ENCODE measurements around the gene PMPCA.

The PMPCA gene

DNA sequence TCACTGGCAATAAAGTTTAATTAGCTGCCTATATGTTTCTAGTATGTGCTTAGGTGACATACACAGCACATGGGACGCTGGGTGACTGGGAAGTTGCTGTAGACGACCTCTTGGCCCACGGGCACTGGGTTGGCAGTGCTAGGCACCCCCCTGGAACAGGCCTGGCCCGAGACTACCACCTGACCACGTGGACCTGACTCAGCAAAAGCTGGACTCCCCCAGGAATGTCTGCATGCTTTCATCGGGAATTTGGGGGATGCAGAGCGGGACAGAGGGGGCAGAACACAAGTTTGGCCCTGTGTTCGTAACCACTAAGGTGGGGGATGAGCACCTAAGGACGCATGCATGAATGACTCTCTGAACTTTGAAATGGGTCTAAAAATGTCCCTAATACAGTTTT is 45.8 kb downstream of the PMPCA start:
- no peak for DNase-seq (ENCODE audit: low read depth)

DNA sequence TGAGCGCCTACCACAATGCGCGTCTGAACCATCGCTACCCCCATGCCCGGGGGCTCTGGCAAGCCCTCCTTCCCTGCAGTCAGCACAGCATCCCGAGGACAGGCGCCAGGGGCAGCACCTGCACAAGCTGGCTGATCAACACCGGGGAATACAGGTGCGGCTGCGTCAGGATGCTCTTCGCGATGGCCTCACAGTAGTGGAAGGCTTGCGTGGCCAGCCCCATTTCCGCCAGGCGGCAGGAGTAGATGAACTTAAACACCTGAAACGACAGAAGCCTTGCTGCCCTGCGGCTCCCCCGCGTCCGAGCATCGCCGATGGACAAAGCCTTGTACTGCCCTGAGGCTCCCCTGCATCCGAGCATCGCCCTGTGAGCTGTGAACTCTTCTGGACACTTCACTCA is 46.9 kb downstream of the PMPCA start:
- no peak for DNase-seq (ENCODE audit: low read depth)

DNA sequence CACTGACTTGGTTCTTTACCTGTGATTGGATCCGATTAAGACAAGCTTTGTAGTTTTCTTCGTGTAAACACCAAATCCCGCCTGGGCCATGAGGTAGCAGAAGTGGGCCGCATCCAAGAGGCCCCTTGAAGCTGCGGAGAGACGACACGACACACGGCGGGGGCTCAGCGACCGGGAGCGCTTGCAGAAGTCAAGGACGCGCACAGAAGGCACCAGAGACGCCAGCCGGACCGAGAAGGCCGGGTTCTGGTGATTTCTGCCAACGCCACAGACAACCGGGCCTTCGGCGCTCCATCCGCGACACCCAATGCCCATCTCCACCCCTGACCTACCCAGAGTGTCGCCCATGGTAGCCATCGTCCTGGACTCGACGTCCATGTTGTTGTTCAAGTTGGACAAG is 49.0 kb downstream of the PMPCA start:
- DNase-seq (ENCODE audit: low read depth): no peak

DNA sequence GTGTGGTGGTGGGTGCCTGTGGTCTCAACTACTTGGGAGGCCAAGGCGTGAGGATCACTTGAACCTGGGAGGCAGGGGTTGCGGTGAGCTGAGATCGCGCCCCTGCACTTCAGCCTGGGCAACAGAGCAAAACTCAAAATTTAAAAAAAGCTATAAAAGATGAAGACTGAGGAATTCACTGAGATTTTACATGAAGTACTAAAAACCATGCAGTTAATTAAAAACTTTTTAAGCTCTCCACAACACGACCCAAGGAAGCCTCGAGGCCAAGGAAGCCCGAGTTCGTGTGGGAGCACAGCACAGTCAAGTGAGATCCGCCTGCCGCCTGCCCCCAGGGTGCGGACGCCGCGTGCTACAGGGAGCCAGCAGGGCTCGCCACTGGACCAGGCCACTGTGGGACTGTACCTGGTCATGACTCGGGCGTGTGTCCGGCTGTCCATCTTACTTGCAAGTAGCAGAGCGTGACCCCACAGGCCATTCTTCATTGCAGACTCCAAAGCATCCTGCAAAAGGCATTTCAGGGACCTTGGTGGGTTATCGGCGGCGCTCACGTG is 50.4 kb downstream of the PMPCA start:
- DNase-seq (ENCODE audit: low read depth): no peak

DNA sequence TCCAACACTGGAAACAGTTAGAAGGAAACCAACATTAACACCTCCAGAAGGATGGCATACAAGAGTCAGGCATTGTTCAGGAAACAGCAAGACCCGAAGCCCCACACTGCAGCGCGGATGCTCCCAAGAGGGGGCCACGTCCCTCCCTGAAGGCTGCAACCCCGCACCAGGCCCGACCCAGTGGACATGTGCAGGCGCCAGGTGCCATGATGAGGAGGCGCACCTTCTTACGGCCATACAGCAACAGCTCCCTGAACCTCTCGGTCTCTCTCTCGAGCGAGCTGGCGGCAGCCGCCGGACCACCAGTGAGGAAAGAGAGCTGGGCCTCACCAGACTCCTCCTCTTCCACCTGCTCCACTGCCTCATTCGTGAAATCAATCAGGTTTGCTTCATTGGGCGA is 52.2 kb downstream of the PMPCA start:
- DNase-seq (ENCODE audit: low read depth): no peak

DNA sequence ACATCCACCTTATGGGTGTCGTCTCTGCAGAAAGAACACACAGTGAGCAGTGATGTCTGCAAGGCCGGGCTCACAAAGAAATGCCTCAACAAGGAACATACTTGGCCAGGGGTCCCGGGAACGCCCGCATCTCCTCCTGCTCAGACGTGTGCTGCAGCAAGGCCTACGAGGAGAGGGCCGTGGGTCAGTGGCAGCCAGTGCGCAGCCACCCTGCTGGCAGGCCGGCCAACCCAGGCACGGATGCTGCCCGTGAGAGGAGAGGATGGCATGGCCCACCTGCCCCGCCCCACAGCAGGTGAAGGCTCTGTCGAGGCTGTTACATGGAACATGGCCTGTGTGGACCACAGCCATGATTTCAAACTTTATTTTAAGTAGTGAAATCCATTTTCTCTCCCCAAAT is 53.1 kb downstream of the PMPCA start:
- DNase-seq (ENCODE audit: low read depth): no peak

DNA sequence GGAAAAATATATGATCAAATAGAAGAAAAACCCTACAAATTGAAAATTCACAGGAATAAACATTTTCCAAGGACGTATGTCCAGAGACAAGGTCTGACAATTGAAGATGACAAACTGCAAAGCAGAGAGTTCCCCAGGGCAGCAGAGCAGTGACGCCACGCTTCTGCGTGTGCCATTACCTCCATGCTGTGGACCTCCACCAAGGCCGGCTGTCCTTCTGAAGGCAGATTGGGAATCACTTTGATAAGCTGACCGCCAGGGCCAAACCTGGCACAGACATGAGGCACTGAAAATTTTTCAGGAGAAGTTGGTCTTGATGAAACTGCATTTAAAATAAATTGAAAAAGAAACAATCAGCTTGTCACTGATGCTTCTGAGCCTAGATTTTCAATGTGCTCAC is 53.8 kb downstream of the PMPCA start:
- DNase-seq (ENCODE audit: low read depth): no peak

DNA sequence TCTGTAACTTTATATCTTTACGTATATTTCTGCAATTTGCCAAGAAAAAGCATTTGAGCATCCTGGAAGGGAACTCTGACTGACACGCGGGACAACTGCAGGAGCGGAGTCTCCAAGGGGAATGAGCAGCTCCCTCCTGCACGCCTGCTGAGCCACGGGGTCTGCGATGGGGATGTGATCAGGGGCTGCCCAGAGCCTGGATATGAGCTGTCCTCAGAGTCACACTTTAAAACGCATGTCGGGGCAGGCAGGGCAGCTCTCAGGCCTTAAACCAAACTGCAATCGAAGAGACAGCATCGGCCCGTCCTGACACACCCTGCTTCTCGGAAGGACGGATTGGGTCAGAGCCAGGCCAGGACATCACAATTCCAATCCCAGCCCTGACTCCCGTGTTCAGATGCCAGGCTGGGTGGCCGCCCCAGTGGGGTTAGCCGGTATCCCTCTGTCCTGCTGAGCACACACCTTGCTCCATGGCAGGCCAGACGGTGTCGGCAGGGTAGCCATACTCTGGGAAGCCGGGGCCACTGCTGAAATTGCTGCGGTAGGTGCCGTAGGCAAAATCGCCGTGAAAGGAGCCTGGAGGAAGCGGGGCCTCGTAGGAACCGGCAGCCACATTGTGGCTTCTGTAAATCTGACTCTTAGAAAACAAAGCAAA is 55.2 kb downstream of the PMPCA start:
- no peak for DNase-seq (ENCODE audit: low read depth)

DNA sequence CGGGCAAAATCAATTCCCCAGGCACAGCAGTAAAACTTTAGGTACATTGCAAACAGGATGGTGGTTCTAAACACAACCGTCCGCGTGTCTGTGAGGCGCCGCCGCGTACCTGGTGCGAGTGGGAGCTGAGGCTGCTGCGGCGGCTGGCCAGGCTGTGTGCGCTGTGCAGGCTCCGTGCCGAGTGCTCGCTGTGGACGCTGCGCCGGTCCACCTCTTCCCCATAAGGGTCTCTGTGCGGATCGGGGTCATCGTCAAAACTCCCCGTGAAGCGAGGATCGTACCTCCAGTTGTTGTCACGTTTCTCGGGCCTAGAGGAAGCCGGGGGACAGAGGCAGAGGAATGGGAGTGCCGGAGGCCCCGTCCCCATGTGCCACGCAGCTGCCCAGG is 55.7 kb downstream of the PMPCA start:
- DNase-seq (ENCODE audit: low read depth): no peak

DNA sequence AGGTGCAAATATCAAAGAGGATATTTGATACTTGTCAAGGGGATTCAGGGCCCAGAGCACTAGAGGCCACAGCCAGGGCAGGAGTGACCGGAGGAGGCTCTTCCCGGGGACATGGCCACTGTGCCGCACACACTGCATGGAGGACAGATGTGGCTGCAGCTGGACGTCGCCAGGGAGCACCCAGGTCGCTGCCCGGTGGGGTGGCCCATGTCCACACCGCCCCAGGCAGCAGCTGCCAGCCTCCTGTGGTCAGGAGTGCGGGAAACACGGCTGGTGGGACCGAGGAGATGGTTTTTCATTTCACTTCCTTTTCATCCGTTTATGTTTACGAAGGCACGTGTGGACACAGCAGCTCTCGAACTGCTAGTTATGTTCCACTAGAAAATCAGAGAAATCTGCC is 57.3 kb downstream of the PMPCA start:
- no peak for DNase-seq (ENCODE audit: low read depth)

DNA sequence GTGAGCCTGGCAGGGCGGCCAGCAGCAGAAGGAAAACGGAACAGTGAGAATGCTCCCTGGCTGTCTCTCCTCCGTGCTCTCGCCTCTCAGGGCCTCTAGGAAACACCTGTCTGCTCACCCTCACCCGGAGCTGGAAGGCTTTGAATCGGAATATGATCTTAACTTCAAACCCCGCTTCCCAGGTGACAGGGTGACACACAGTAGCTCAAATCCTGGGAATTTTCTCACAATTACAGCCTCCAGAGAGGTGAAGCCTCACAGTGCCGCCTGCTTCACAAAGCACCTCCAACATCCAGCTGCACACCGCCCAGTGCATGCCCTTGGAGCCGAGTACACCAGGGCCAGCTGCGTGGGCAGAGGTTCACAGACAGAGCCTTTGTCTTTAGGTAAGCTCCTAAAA is 59.9 kb downstream of the PMPCA start:
- DNase-seq (ENCODE audit: low read depth): no peak

DNA sequence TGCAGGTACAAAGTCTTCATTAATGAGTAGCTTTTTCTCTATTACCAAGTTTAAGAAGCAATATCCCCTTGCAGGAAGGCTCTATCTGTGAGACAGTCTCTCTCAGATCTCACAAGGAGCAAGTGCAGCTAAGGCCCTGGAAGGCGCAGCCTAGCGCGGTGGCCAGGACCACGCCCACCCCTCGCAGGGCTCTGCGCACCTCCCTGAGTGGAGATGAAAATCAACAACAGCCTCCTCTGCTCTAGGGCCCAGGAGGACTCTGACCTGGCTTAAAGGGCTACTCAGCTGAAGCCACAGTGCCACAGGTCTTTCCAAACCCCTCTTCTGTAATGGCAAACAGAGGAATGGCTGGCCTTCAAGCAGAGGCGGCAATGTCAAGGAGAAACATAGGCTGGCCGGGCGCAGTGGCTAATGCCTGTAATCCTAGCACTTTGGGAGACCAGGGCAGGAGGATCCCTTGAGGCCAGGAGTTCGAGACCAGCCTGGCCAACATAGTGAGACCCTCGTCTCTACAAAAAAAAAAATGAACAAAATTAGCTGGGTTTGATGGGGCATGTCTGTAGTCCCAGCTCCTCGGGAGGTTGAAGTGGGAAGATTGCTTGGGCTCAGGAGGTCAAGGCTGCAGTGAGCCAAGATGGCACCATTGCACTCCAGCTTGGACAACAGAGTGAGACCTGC is 60.5 kb downstream of the PMPCA start:
- DNase-seq (ENCODE audit: low read depth): no peak

DNA sequence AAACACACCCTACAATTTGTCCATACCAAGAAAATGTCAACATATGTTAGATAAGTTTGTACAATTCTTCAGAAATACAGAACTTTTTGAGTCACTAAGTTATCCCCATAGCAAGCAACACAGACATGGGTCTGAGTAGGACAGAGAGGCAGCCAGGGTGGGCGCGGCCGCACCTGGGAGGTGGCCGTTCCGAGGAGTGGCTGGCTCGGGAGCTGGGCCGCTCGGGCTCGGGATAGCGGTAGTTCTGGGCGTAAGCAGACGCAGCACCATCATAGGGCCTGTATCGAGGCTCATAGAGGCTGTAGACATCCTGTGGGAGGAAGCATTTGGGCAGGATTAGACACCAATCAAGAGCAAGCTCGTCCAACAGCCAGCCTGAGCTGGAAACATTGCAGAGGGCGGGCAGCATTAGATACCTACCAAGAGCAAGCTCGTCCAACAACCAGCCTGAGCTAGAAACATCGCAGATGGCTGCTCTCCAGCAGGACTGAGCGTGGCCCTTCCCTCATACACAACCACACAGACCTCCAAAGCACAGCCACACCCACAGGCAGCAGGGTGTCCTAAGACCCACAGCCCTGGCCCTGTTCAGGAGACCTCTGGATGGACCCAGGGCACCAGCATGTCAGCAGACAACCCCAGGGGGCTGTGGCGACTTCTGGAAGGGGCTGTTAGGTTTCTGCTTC is 61.5 kb downstream of the PMPCA start:
- no peak for DNase-seq (ENCODE audit: low read depth)

DNA sequence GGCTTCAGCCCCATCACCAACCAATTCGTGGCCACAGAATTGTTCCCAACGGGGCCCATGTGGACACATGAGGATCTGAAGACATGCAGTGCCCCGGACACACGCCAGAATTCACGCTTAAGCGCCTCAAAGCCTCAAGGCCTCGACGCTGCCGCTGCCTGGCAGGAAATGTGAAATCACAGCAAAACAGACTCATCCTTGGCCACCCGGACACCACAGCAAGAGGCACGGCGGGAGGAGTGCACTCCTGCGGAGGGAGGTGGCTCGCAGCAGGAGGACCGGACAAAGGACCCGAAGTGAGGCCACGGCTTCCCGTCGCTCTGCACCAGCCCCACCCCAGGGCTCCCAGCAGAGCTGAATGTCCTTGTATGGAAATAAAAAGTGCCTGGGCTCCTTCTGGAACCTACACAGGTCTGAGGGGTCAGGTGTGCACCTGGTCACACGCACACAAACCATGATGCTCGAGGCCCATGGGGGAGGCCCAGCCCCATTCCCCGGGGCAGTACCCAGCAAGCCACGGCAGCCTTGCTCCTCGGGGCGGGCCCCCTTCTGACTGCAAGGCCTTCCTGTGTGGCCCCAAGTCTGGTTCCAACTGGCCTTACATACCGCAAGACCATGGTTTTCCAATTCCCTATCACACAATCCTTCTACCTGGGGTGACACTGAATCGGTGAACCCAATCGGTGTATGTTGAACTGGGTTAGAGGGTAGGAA is 62.3 kb downstream of the PMPCA start:
- DNase-seq (ENCODE audit: low read depth): no peak

DNA sequence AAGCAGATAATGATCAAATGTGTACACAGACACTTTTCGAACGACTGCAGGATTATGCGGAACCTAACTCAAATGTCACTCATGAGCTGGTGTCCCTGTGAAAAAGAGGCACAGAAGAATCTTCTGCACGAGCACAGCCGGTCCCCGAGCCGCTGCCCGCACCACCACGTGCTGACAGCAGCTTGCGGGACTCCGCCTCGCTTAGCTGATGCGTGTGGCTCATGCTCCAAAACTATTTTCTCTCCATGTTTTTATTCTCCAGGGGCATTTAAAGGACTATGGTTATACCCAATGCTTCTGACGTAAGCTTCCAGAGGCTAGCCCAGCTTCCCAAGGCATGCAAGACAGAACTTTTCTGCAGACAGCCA is 62.9 kb downstream of the PMPCA start:
- no peak for DNase-seq (ENCODE audit: low read depth)
